HUES6 (cell line): ENCODE results near the gene UBAC2.

Experiments
- H3K27ac ChIP-seq: 2 replicates; pipeline ENCODE4 v1.7.0; 2013; ENCODE audit warnings: low read depth, mild to moderate bottlenecking, low read length, inconsistent platforms
- H3K27me3 ChIP-seq: 2 replicates; pipeline ENCODE4 v1.6.1; 2013; ENCODE audit warnings: low read length; ENCODE audit not compliant: control insufficient read depth, insufficient read depth
- H3K36me3 ChIP-seq: 2 replicates; pipeline ENCODE4 v1.6.1; 2013; ENCODE audit warnings: low read length; ENCODE audit not compliant: control insufficient read depth, insufficient read depth
- H3K4me1 ChIP-seq: 2 replicates; pipeline ENCODE4 v1.6.1; 2013; ENCODE audit warnings: low read length; ENCODE audit not compliant: control insufficient read depth, insufficient read depth
- H3K4me3 ChIP-seq: 2 replicates; pipeline ENCODE4 v1.5.1; 2013; ENCODE audit warnings: low read depth, low read length
- H3K9ac ChIP-seq: one replicate; pipeline ENCODE4 v1.6.1; 2013; ENCODE audit warnings: mild to moderate bottlenecking, low read length
- H3K9me3 ChIP-seq: 2 replicates; pipeline ENCODE4 v1.6.1; 2013; ENCODE audit warnings: low read depth, low read length; ENCODE audit not compliant: control insufficient read depth, insufficient read depth

The UBAC2 gene

GRCh38 chr13:99270518-99270917 is 69.9 kb downstream of the UBAC2 start:
- Histone ChIP-seq H3K36me3 (0 out of 2 replicates have a peak, but pooled peaks cover 3% of the 10 kb centered on the region), H3K4me1 (no peaks in the 10 kb centered on the region), H3K27me3 (no peaks in the 10 kb centered on the region), H3K9ac (no peak overlapping the region), H3K9me3 (no peaks in the 10 kb centered on the region), H3K27ac (no peak overlapping the region), H3K4me3 (no peak overlapping the region)

- Histone ChIP-seq H3K9ac (no peak overlapping the region), H3K4me3 (no peak overlapping the region), H3K27me3 (no peaks in the 10 kb centered on the region), H3K4me1 (0 out of 2 replicates have a peak, but pooled peaks cover 2% of the 10 kb centered on the region), H3K9me3 (no peaks in the 10 kb centered on the region), H3K27ac (no peak overlapping the region), H3K36me3 (0 out of 2 replicates have a peak, but pooled peaks cover 3% of the 10 kb centered on the region)
These were observed 70.6 kb downstream of the UBAC2 start for GRCh38 chr13:99271249-99271648.

GRCh38 chr13:99272481-99272880 is 71.8 kb downstream of the UBAC2 start:
- Histone ChIP-seq H3K36me3 (0 out of 2 replicates have a peak, but pooled peaks cover 3% of the 10 kb centered on the region), H3K27ac (no peak overlapping the region), H3K27me3 (no peaks in the 10 kb centered on the region), H3K4me3 (no peak overlapping the region), H3K9ac (no peak overlapping the region), H3K9me3 (no peaks in the 10 kb centered on the region), H3K4me1 (0 out of 2 replicates have a peak, but pooled peaks cover 6% of the 10 kb centered on the region)

- H3K9me3 ChIP-seq: no peaks in the 10 kb centered on the region
- no peak overlapping the region for H3K4me3 ChIP-seq
- H3K4me1 ChIP-seq: 0 out of 2 replicates have a peak, but pooled peaks cover 6% of the 10 kb centered on the region
- H3K36me3 ChIP-seq: 0 out of 2 replicates have a peak, but pooled peaks cover 3% of the 10 kb centered on the region
- no peak overlapping the region for H3K9ac ChIP-seq
- no peaks in the 10 kb centered on the region for H3K27me3 ChIP-seq
- no peak overlapping the region for H3K27ac ChIP-seq
These were observed 72.5 kb downstream of the UBAC2 start for GRCh38 chr13:99273128-99273527.

- Histone ChIP-seq H3K9ac (no peak overlapping the region), H3K27me3 (no peaks in the 10 kb centered on the region), H3K4me1 (0 out of 2 replicates have a peak, but pooled peaks cover 6% of the 10 kb centered on the region), H3K4me3 (no peak overlapping the region), H3K27ac (no peak overlapping the region), H3K36me3 (peaks cover 4% of the 10 kb centered on the region; the same call in 1 of the 2 replicates), H3K9me3 (no peaks in the 10 kb centered on the region)
These were observed 74.4 kb downstream of the UBAC2 start for GRCh38 chr13:99275093-99275469.

- H3K9me3 ChIP-seq: no peaks in the 10 kb centered on the region
- peaks cover 6% of the 10 kb centered on the region; the same call in 1 of the 2 replicates for H3K4me1 ChIP-seq
- peaks cover 8% of the 10 kb centered on the region; the same call in 1 of the 2 replicates for H3K36me3 ChIP-seq
- no peaks in the 10 kb centered on the region for H3K27me3 ChIP-seq
- no peak overlapping the region for H3K9ac ChIP-seq
- H3K4me3 ChIP-seq: no peak overlapping the region
- no peak overlapping the region for H3K27ac ChIP-seq
These were observed 76.1 kb downstream of the UBAC2 start for GRCh38 chr13:99276706-99277105.

- Histone ChIP-seq H3K27me3 (no peaks in the 10 kb centered on the region), H3K36me3 (peaks cover 7% of the 10 kb centered on the region; the same call in 1 of the 2 replicates), H3K9ac (no peak overlapping the region), H3K9me3 (no peaks in the 10 kb centered on the region), H3K4me1 (peaks cover 6% of the 10 kb centered on the region; the same call in 1 of the 2 replicates), H3K4me3 (no peak overlapping the region), H3K27ac (no peak overlapping the region)
These were observed 77.0 kb downstream of the UBAC2 start for GRCh38 chr13:99277629-99278028.

GRCh38 chr13:99278200-99278599 is 77.5 kb downstream of the UBAC2 start:
- Histone ChIP-seq H3K9ac (no peak overlapping the region), H3K4me1 (peaks cover 6% of the 10 kb centered on the region; the same call in 1 of the 2 replicates)

GRCh38 chr13:99278843-99279242 is 78.2 kb downstream of the UBAC2 start:
- H3K9me3 ChIP-seq: no peaks in the 10 kb centered on the region
- H3K4me1 ChIP-seq: peaks cover 6% of the 10 kb centered on the region; the same call in 1 of the 2 replicates
- H3K27ac ChIP-seq: no peak overlapping the region
- H3K4me3 ChIP-seq: no peak overlapping the region
- H3K36me3 ChIP-seq: peaks cover 6% of the 10 kb centered on the region; the same call in 1 of the 2 replicates
- no peaks in the 10 kb centered on the region for H3K27me3 ChIP-seq
- no peak overlapping the region for H3K9ac ChIP-seq

More at GRCh38 chr13:99278200-99278599, 77.5 kb downstream of the UBAC2 start:
- Histone ChIP-seq H3K4me3 (no peak overlapping the region), H3K36me3 (peaks cover 6% of the 10 kb centered on the region; the same call in 1 of the 2 replicates), H3K27me3 (no peaks in the 10 kb centered on the region), H3K27ac (no peak overlapping the region), H3K9me3 (no peaks in the 10 kb centered on the region)

GRCh38 chr13:99279637-99280036 is 79.0 kb downstream of the UBAC2 start:
- H3K36me3 ChIP-seq: peaks cover 6% of the 10 kb centered on the region; the same call in 1 of the 2 replicates
- H3K4me3 ChIP-seq: no peak overlapping the region
- H3K9me3 ChIP-seq: no peaks in the 10 kb centered on the region
- H3K4me1 ChIP-seq: peaks cover 6% of the 10 kb centered on the region; the same call in 1 of the 2 replicates
- H3K27me3 ChIP-seq: no peaks in the 10 kb centered on the region
- H3K27ac ChIP-seq: no peak overlapping the region
- H3K9ac ChIP-seq: no peak overlapping the region

- no peaks in the 10 kb centered on the region for H3K27me3 ChIP-seq
- no peak overlapping the region for H3K4me3 ChIP-seq
- no peak overlapping the region for H3K9ac ChIP-seq
- no peaks in the 10 kb centered on the region for H3K9me3 ChIP-seq
- H3K27ac ChIP-seq: no peak overlapping the region
- H3K36me3 ChIP-seq: peaks cover 6% of the 10 kb centered on the region; the same call in 1 of the 2 replicates
- peaks cover 6% of the 10 kb centered on the region; the same call in 1 of the 2 replicates for H3K4me1 ChIP-seq
These were observed 79.5 kb downstream of the UBAC2 start for GRCh38 chr13:99280166-99280565.
